ENCODE measurements around the gene ADAD2.

The ADAD2 gene

DNA sequence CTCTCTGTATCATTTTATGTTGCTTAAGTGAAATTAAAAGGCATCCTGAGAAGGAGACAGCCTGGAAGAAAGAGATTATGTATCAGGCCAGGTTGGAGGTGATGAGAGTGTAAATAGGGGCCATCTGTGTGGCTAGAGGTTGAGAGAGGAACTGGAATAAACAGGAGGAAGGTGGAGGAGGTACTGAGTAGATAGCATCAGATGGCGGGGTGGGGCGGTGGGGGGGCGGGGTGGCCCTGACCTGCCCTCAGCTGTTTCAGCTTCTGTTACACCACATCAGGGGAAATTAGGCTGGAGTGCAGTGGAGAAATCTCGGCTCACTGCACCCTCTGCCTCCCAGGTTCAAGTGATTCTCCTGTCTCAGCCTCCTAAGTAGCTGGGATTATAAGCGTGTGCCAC, 55.7 kb downstream of the ADAD2 start:
- Histone ChIP-seq H3K9me3 (ENCODE audit: control insufficient read depth, low read length) (no peaks in the 10 kb centered on the region), H3K36me3 (ENCODE audit: control insufficient read depth, insufficient read depth, low read length) (no peaks in the 10 kb centered on the region), H3K27me3 (ENCODE audit: control insufficient read depth, insufficient read depth, low read length) (peaks cover 8% of the 10 kb centered on the region), H3K9ac (ENCODE audit: low read length) (no peak overlapping the region), H3K4me1 (ENCODE audit: control insufficient read depth, insufficient read depth, low read length) (no peaks in the 10 kb centered on the region), H3K4me3 (ENCODE audit: low read length) (no peak overlapping the region)
